Erythroblast (primary cell): Measurements from ENCODE around the gene SLC29A3.

ENCODE experiments used
- GATA1 ChIP-seq: IDR thresholded peaks from 2 replicates; pipeline ENCODE4 v1.6.1; 2011; ENCODE audit warnings: low read depth, mild to moderate bottlenecking, control low read depth, low read length, moderate library complexity
- POLR2A ChIP-seq: IDR thresholded peaks from 2 replicates; pipeline ENCODE4 v1.6.1; 2011; ENCODE audit warnings: mild to moderate bottlenecking, low read length

DNA sequence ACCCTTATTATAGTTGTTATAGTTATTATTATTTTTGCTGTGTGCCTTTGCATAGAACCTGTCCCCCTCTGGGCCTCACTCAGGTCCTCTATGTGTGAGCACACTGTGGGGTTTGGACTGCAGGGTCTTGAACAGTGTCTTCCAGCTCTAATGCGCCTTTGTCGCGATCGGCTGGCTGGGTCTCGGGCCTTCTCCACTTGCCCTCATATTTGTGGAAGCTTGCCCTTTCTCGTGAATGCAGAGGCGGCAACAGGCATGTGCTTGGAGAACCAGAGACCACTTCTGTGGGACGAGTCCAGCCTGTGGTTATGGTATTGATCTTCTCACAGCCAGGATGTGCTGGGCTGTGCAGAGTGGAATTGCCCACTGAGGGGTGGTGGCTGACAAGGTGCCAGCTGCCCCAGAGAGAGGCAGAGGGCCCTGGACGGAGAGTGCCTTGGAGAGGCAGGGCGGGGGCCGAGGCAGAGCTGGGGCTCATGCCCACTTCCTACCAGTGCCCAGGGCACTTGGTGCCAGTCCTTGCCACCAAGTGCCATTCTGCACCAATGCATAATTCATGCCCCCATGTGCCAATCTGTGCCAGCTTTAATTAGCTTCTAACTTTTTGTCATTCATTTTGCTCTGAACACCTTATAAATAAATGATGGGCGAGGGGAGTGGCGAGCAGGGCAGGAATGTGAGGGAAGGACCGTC, 70.9 kb downstream of the SLC29A3 start:
- TF ChIP-seq POLR2A (no peak), GATA1 (no peak)
